Adrenal gland (tissue), 5 donors: ENCODE data around the gene NSG2.

Experiments used
- CTCF ChIP-seq, 6 experiments: fragments of 450-650 bp in 4 of 6; fragments of 200-600 bp in 2 of 6; sonication (generic) in 1 of 6; IDR thresholded peaks; 1 replicate in 5 of 6; 2 replicates in 1 of 6; pipeline versions ENCODE4 v1.5.1 to v1.8.0; 2016 to 2021; ENCODE audit warnings: antibody characterized with exemption in 6 of 6, mild to moderate bottlenecking in 2 of 6, moderate library complexity in 1 of 6
- POLR2A ChIP-seq, 2 donors: fragments of 450-650 bp; IDR thresholded peaks; one replicate each; pipeline ENCODE4 v1.6.1; 2017; ENCODE audit warnings: antibody characterized with exemption in 2 of 2, mild to moderate bottlenecking in 2 of 2, moderate library complexity in 1 of 2
- donor health status: DM: no; HTN: no; CAD: no.

GRCh38 chr5:174084691-174085154, 39.2 kb downstream of the NSG2 start:
- no peak for TF ChIP-seq CTCF (IDR thresholded peaks at IDR 0.05)
- no peak for TF ChIP-seq POLR2A (IDR thresholded peaks at IDR 0.05)
